ENCODE data around the gene UBTF.
"Not testable (repeated sequence)": the region's sequence is repeated elsewhere in the genome, so short reads cannot be mapped to it uniquely, and the experiment has no call there.

GRCh38 chr17:44237886-44238285 is 18.4 kb upstream of the UBTF start:
- not testable (repeated sequence) for TF ChIP-seq CTCF (IDR thresholded peaks at IDR 0.05; ENCODE audit: low read length); EZH2 (optimal IDR thresholded peaks at IDR 0.05; ENCODE audit: low read depth, low read length)

Data from MM.1S (cell line).